OCI-LY1 (cell line): Measurements from ENCODE around the gene SLC2A13.

Source experiments
- H2AFZ ChIP-seq: fragments of 200-600 bp; sonication (generic), shearing (Covaris generic); 2 replicates; pipeline ENCODE4 v1.6.0; 2014; ENCODE audit warnings: antibody characterized with exemption, mild to moderate bottlenecking, low read length
- H3F3A ChIP-seq: fragments of 200-600 bp; sonication (generic), shearing (Covaris generic); 2 replicates; pipeline ENCODE4 v1.6.0; 2014; ENCODE audit warnings: mild to moderate bottlenecking, antibody characterized with exemption, low read length, moderate library complexity; ENCODE audit not compliant: insufficient read depth
- H3K27ac ChIP-seq: fragments of 200-600 bp; sonication (generic); 2 replicates; pipeline ENCODE4 v1.5.1; 2014; ENCODE audit warnings: low read length, mixed run types, mild to moderate bottlenecking, low read depth; ENCODE audit not compliant: poor library complexity, severe bottlenecking
- H3K27me3 ChIP-seq: fragments of 200-600 bp; sonication (generic); 2 replicates; pipeline ENCODE4 v1.6.0; 2014; ENCODE audit warnings: antibody characterized with exemption, mild to moderate bottlenecking, low read length, moderate library complexity; ENCODE audit not compliant: insufficient read depth
- H3K36me3 ChIP-seq: fragments of 200-600 bp; sonication (generic); 2 replicates; pipeline ENCODE4 v1.6.1; 2014; ENCODE audit warnings: mild to moderate bottlenecking, antibody characterized with exemption, low read length, moderate library complexity, mixed read lengths; ENCODE audit not compliant: insufficient read depth
- H3K4me1 ChIP-seq: fragments of 200-600 bp; sonication (generic); 2 replicates; pipeline ENCODE4 v1.5.1; 2014; ENCODE audit warnings: mild to moderate bottlenecking, low read length, moderate library complexity; ENCODE audit not compliant: insufficient read depth, severe bottlenecking
- H3K4me2 ChIP-seq: fragments of 200-600 bp; sonication (generic), shearing (Covaris generic); 2 replicates; pipeline ENCODE4 v1.6.1; 2014; ENCODE audit warnings: low read length
- H3K4me3 ChIP-seq: fragments of 200-600 bp; sonication (generic); 2 replicates; pipeline ENCODE4 v1.5.1; 2014; ENCODE audit warnings: low read length, low read depth, mild to moderate bottlenecking, mixed read lengths; ENCODE audit not compliant: poor library complexity, severe bottlenecking
- H3K79me2 ChIP-seq: fragments of 200-600 bp; shearing (Covaris generic); 2 replicates; pipeline ENCODE4 v1.6.1; 2016; ENCODE audit warnings: mixed run types, low read length, mixed read lengths; ENCODE audit not compliant: insufficient read depth
- H3K9ac ChIP-seq: fragments of 200-600 bp; sonication (generic), shearing (Covaris generic); 2 replicates; pipeline ENCODE4 v1.6.1; 2014; ENCODE audit warnings: mild to moderate bottlenecking, low read length, mixed read lengths
- H3K9me2 ChIP-seq: fragments of 200-600 bp; sonication (generic), shearing (Covaris generic); 2 replicates; pipeline ENCODE4 v1.6.1; 2014; ENCODE audit warnings: low read depth, mild to moderate bottlenecking, low read length, mixed read lengths
- H3K9me3 ChIP-seq: fragments of 200-600 bp; shearing (Covaris generic); 2 replicates; pipeline ENCODE4 v1.6.1; 2014; ENCODE audit warnings: low read length, mixed read lengths
- H4K20me1 ChIP-seq: fragments of 200-600 bp; sonication (generic), shearing (Covaris generic); 2 replicates; pipeline ENCODE4 v1.6.0; 2016; ENCODE audit warnings: mild to moderate bottlenecking, low read length; ENCODE audit not compliant: insufficient read depth
- CTCF ChIP-seq: fragments of 200-600 bp; sonication (generic), shearing (Covaris generic); IDR thresholded peaks from 2 replicates; pipeline ENCODE4 v1.5.1; 2017; ENCODE audit warnings: mild to moderate bottlenecking, antibody characterized with exemption, low read length, moderate library complexity, mixed read lengths
- EZH2 ChIP-seq: fragments of 200-600 bp; sonication (generic), shearing (Covaris generic); IDR thresholded peaks from 2 replicates; pipeline ENCODE4 v1.8.0; 2017; ENCODE audit warnings: borderline replicate concordance, mixed run types, mild to moderate bottlenecking, antibody characterized with exemption, low read length, moderate library complexity, mixed read lengths

Gene SLC2A13

GRCh38 chr12:40086471-40086870 is 19.4 kb downstream of the SLC2A13 start:
- no peak overlapping the region for H3K9ac ChIP-seq
- no peaks in the 10 kb centered on the region for H3K9me3 ChIP-seq
- no peaks in the 10 kb centered on the region for H3K27me3 ChIP-seq
- H3F3A ChIP-seq = no peaks in the 10 kb centered on the region
- no peaks in the 10 kb centered on the region for H4K20me1 ChIP-seq
- no peaks in the 10 kb centered on the region for H3K4me1 ChIP-seq
- no peak overlapping the region for H2AFZ ChIP-seq
- no peaks in the 10 kb centered on the region for H3K79me2 ChIP-seq
- H3K9me2 ChIP-seq = no peaks in the 10 kb centered on the region
- peaks cover 5% of the 10 kb centered on the region; the same call in 1 of the 2 replicates for H3K36me3 ChIP-seq
- H3K4me3 ChIP-seq = no peak overlapping the region
- no peak overlapping the region for H3K4me2 ChIP-seq
- TF ChIP-seq EZH2 (no peak), CTCF (no peak)
- no peak overlapping the region for H3K27ac ChIP-seq

GRCh38 chr12:40078266-40078665 is 27.6 kb downstream of the SLC2A13 start:
- Histone ChIP-seq H3F3A (no peaks in the 10 kb centered on the region), H3K79me2 (no peaks in the 10 kb centered on the region), H2AFZ (no peak overlapping the region), H4K20me1 (no peaks in the 10 kb centered on the region), H3K27me3 (no peaks in the 10 kb centered on the region), H3K4me2 (no peak overlapping the region), H3K9me3 (no peaks in the 10 kb centered on the region), H3K36me3 (no peaks in the 10 kb centered on the region), H3K27ac (no peak overlapping the region), H3K4me3 (no peak overlapping the region), H3K9ac (no peak overlapping the region), H3K9me2 (no peaks in the 10 kb centered on the region), H3K4me1 (no peaks in the 10 kb centered on the region)
- TF ChIP-seq CTCF = no peak
- no peak for TF ChIP-seq EZH2

- Histone ChIP-seq H3K27ac (no peak overlapping the region), H3K9ac (no peak overlapping the region), H3K36me3 (no peaks in the 10 kb centered on the region), H4K20me1 (no peaks in the 10 kb centered on the region), H3K27me3 (no peaks in the 10 kb centered on the region), H3K79me2 (no peaks in the 10 kb centered on the region), H2AFZ (no peak overlapping the region), H3F3A (no peaks in the 10 kb centered on the region), H3K9me2 (no peaks in the 10 kb centered on the region), H3K9me3 (no peaks in the 10 kb centered on the region), H3K4me1 (no peaks in the 10 kb centered on the region), H3K4me2 (no peak overlapping the region), H3K4me3 (no peak overlapping the region)
- TF ChIP-seq EZH2 = no peak
- TF ChIP-seq CTCF = no peak
Measured at GRCh38 chr12:40075458-40075857, 30.4 kb downstream of the SLC2A13 start.
